GM12878 (cell line): ENCODE measurements around the gene FOXA2.

Source experiments
- BHLHE40 ChIP-seq, 2 experiments: fragments of 450-650 bp in 1 of 2; IDR thresholded peaks; 2 replicates each; pipeline ENCODE4 v1.6.1; 2011 to 2017; ENCODE audit warnings: low read depth in 2 of 2, borderline replicate concordance in 1 of 2, improper control_type of control experiment in 1 of 2, low read length in 1 of 2, mild to moderate bottlenecking in 1 of 2
- CBFB ChIP-seq: IDR thresholded peaks from 2 replicates; pipeline ENCODE4 v1.6.1; 2016; ENCODE audit warnings: antibody characterized with exemption, low read depth
- CTCF ChIP-seq, 3 experiments: IDR thresholded peaks in 2 of 3; conservative IDR thresholded peaks in 1 of 3; 2 replicates each; pipeline ENCODE4 v1.5.1; 2011; ENCODE audit warnings: low read depth in 3 of 3, low read length in 3 of 3, mild to moderate bottlenecking in 3 of 3, control low read depth in 2 of 3, moderate library complexity in 2 of 3, inconsistent platforms in 1 of 3, mixed read lengths in 1 of 3; ENCODE audit not compliant: control insufficient read depth in 2 of 3, insufficient read depth in 1 of 3; ENCODE audit errors: extremely low read depth in 1 of 3
- EZH2 ChIP-seq: IDR thresholded peaks from 2 replicates; pipeline ENCODE4 v1.6.1; 2012; ENCODE audit warnings: low read depth, mild to moderate bottlenecking, control low read depth, inconsistent platforms, low read length, borderline replicate concordance; ENCODE audit not compliant: control insufficient read depth
- FOXM1 ChIP-seq: IDR thresholded peaks from 2 replicates; pipeline ENCODE4 v1.6.1; 2012; ENCODE audit warnings: low read depth, mild to moderate bottlenecking, inconsistent platforms, low read length, moderate library complexity
- JUNB ChIP-seq: IDR thresholded peaks from 2 replicates; pipeline ENCODE4 v1.6.1; 2016; ENCODE audit warnings: antibody characterized with exemption, mild to moderate bottlenecking
- MLLT1 ChIP-seq: fragments of 450-650 bp; IDR thresholded peaks from 2 replicates; pipeline ENCODE4 v1.6.1; 2016; ENCODE audit warnings: mild to moderate bottlenecking
- NFXL1 ChIP-seq: fragments of 450-650 bp; IDR thresholded peaks from 2 replicates; pipeline ENCODE4 v1.6.1; 2017; ENCODE audit warnings: antibody characterized with exemption, mild to moderate bottlenecking, borderline replicate concordance
- POLR2A ChIP-seq: IDR thresholded peaks from 2 replicates; pipeline ENCODE4 v1.6.1; 2011; ENCODE audit warnings: low read depth, mild to moderate bottlenecking, low read length
- POLR2AphosphoS5 ChIP-seq: IDR thresholded peaks from 2 replicates; pipeline ENCODE4 v1.6.1; 2011; ENCODE audit warnings: mild to moderate bottlenecking, low read length, inconsistent platforms
- RAD21 ChIP-seq: IDR thresholded peaks from 2 replicates; pipeline ENCODE4 v1.6.1; 2011; ENCODE audit warnings: mild to moderate bottlenecking, low read depth, low read length, moderate library complexity; ENCODE audit not compliant: insufficient read depth
- RB1 ChIP-seq: fragments of 450-650 bp; formaldehyde crosslinking; IDR thresholded peaks from 2 replicates; pipeline ENCODE4 v1.6.1; 2017; ENCODE audit warnings: mild to moderate bottlenecking, borderline replicate concordance
- USF1 ChIP-seq: IDR thresholded peaks from 2 replicates; pipeline ENCODE4 v1.6.1; 2011; ENCODE audit warnings: borderline replicate concordance, low read depth, mild to moderate bottlenecking, moderate library complexity, mixed read lengths, low read length; ENCODE audit not compliant: insufficient read depth; ENCODE audit errors: extremely low read length
- ZBTB33 ChIP-seq: fragments of 450-650 bp; IDR thresholded peaks from 2 replicates; pipeline ENCODE4 v1.6.1; 2017; ENCODE audit warnings: mild to moderate bottlenecking

GRCh38 chr20:22569353-22569752, 15.0 kb downstream of the FOXA2 start:
- TF ChIP-seq NFXL1 (no peak), CTCF (IDR thresholded peaks at IDR 0.05 in 2 of 3, conservative IDR thresholded peaks at IDR 0.05 in 1 of 3; ENCODE audit: control insufficient read depth in 2 of 3, extremely low read depth in 1 of 3, insufficient read depth in 1 of 3, low read depth in 3 of 3, low read length in 3 of 3) (no peak), USF1 (no peak), EZH2 (no peak), RB1 (no peak), FOXM1 (no peak), CBFB (no peak), RAD21 (no peak), POLR2AphosphoS5 (no peak), BHLHE40 (IDR thresholded peaks at IDR 0.05; ENCODE audit: borderline replicate concordance in 1 of 2, low read depth in 2 of 2, low read length in 1 of 2) (no peak), ZBTB33 (no peak), POLR2A (no peak), MLLT1 (no peak), JUNB (no peak)
